Thoracic aorta (tissue), 2 donors: ENCODE results near the gene BCAS1. TPM values are rescaled to one million over a fixed set of nuclear protein-coding genes. Genes with fewer than 3 reads are reported as not detected.

Source experiments
- ATAC-seq: fragments of 150-250 bp; one replicate; pipeline ENCODE4 v1.8.0; 2017; ENCODE audit warnings: low read depth; ENCODE audit not compliant: insufficient number of reproducible peaks, low FRiP score
- DNase-seq: peaks from one replicate; pipeline ENCODE4 v3.0.0-alpha.2; 2020; ENCODE audit warnings: low spot score
- H3K27ac ChIP-seq, 2 donors: fragments of 200-600 bp; sonication (generic); 1 replicate in 1 of 2; 2 replicates in 1 of 2; pipeline ENCODE4 v1.5.1; 2016; ENCODE audit warnings: mild to moderate bottlenecking in 2 of 2, moderate library complexity in 2 of 2
- H3K27me3 ChIP-seq: fragments of 200-600 bp; sonication (generic); replicated peaks from 2 replicates; pipeline ENCODE4 v1.6.0; 2016; ENCODE audit warnings: mild to moderate bottlenecking; ENCODE audit not compliant: insufficient read depth
- H3K36me3 ChIP-seq: fragments of 200-600 bp; sonication (generic); one replicate; pipeline ENCODE4 v1.5.1; 2016
- H3K4me1 ChIP-seq, 2 donors: fragments of 200-600 bp; sonication (generic); 1 replicate in 1 of 2; 2 replicates in 1 of 2; pipeline versions ENCODE4 v1.5.1 to v1.6.0; 2016; ENCODE audit warnings: low read depth in 2 of 2, mild to moderate bottlenecking in 1 of 2; ENCODE audit not compliant: control insufficient read depth in 1 of 2
- H3K4me3 ChIP-seq: fragments of 200-600 bp; sonication (generic); 2 replicates; pipeline ENCODE4 v1.5.1; 2016; ENCODE audit warnings: mild to moderate bottlenecking
- H3K9me3 ChIP-seq: fragments of 200-600 bp; sonication (generic); 2 replicates; pipeline ENCODE4 v1.5.1; 2016
- total RNA-seq, 2 donors: library from RNA; depleted of rRNA; stranded (reverse); fragments of >200 nt; gene quantifications; one replicate each; pipeline versions ENCODE4 v1.1.0 to v1.2.3, GENCODE V29; 2016
- TF ChIP-seq, protein P1 (sequence below): fragments of 200-600 bp; sonication (generic); IDR thresholded peaks from one replicate; pipeline ENCODE4 v1.5.1; 2019; ENCODE audit warnings: antibody characterized with exemption

Gene BCAS1
- total RNA-seq, 2 donors from 2014 or later, result under 0.01 to 3.6 TPM

GRCh38 chr20:53921443-53921973, 148.9 kb downstream of the BCAS1 start:
- no peaks in the 10 kb centered on the region for H3K27me3 ChIP-seq
- ATAC-seq (no peak), DNase-seq (no peak)
- no peaks in the 10 kb centered on the region for H3K36me3 ChIP-seq
- no peaks in the 10 kb centered on the region for H3K9me3 ChIP-seq
- H3K4me3 ChIP-seq, result no peak overlapping the region
- peaks cover 6 to 32% of the 10 kb centered on the region in 2 donors for H3K4me1 ChIP-seq
- no peak overlapping the region for H3K27ac ChIP-seq
- TF ChIP-seq, protein P1, sequence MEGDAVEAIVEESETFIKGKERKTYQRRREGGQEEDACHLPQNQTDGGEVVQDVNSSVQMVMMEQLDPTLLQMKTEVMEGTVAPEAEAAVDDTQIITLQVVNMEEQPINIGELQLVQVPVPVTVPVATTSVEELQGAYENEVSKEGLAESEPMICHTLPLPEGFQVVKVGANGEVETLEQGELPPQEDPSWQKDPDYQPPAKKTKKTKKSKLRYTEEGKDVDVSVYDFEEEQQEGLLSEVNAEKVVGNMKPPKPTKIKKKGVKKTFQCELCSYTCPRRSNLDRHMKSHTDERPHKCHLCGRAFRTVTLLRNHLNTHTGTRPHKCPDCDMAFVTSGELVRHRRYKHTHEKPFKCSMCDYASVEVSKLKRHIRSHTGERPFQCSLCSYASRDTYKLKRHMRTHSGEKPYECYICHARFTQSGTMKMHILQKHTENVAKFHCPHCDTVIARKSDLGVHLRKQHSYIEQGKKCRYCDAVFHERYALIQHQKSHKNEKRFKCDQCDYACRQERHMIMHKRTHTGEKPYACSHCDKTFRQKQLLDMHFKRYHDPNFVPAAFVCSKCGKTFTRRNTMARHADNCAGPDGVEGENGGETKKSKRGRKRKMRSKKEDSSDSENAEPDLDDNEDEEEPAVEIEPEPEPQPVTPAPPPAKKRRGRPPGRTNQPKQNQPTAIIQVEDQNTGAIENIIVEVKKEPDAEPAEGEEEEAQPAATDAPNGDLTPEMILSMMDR, result no peak

GRCh38 chr20:53920647-53921245, 149.6 kb downstream of the BCAS1 start:
- H3K27ac ChIP-seq, result no peak overlapping the region
- peaks cover 7 to 31% of the 10 kb centered on the region in 2 donors for H3K4me1 ChIP-seq
- ATAC-seq (no peak), DNase-seq (no peak)
- TF ChIP-seq, protein P1, result no peak
- no peak overlapping the region for H3K4me3 ChIP-seq
- H3K36me3 ChIP-seq, result no peaks in the 10 kb centered on the region
- no peaks in the 10 kb centered on the region for H3K9me3 ChIP-seq
- H3K27me3 ChIP-seq, result no peaks in the 10 kb centered on the region

GRCh38 chr20:53919886-53920285, 150.5 kb downstream of the BCAS1 start:
- Histone ChIP-seq H3K36me3 (no peaks in the 10 kb centered on the region), H3K27me3 (no peaks in the 10 kb centered on the region), H3K27ac (no peak overlapping the region), H3K4me1 (peaks cover 10 to 35% of the 10 kb centered on the region in 2 donors), H3K4me3 (no peak overlapping the region), H3K9me3 (no peaks in the 10 kb centered on the region)
- TF ChIP-seq, protein P1, result no peak
- no peak for DNase-seq
- no peak for ATAC-seq

DNA sequence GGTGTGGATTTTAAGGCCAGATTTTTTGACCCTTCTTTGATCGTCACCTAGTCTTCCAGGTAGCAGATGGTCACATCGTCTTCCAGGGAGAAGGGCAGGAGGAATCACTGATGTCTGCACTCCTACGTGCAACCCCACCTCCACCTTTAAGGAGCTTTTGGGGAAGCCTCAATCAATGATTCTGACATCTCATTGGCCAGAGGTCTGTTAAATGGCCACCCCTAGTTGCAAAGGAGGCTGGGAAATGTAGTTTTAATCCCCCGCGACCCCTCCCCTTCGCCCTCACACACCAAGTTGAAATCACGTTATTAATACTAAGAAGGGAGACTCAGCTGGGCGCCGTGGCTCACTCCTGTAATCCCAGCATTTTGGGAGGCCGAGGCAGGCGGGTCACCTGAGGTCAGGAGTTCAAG, 151.4 kb downstream of the BCAS1 start:
- DNase-seq, result no peak
- H3K27ac ChIP-seq, result no peak overlapping the region
- no peak overlapping the region for H3K4me3 ChIP-seq
- no peak for ATAC-seq
- no peaks in the 10 kb centered on the region for H3K36me3 ChIP-seq
- H3K9me3 ChIP-seq, result no peaks in the 10 kb centered on the region
- TF ChIP-seq, protein P1, result no peak
- no peaks in the 10 kb centered on the region for H3K27me3 ChIP-seq
- H3K4me1 ChIP-seq, result peaks cover 11 to 42% of the 10 kb centered on the region in 2 donors

- Histone ChIP-seq H3K27me3 (no peaks in the 10 kb centered on the region), H3K4me3 (no peak overlapping the region), H3K4me1 (peaks cover 11 to 37% of the 10 kb centered on the region in 2 donors), H3K36me3 (no peaks in the 10 kb centered on the region), H3K27ac (peak overlapping the region in 1 of 2 donors; percentile 73), H3K9me3 (no peaks in the 10 kb centered on the region)
- no peak for ATAC-seq
- TF ChIP-seq, protein P1, result no peak
- no peak for DNase-seq
Observed at GRCh38 chr20:53918020-53918311, 152.4 kb downstream of the BCAS1 start.
